GOT3 (cell line): ENCODE data around the gene MRPS31.
"Not testable (repeated sequence)": the region's sequence is repeated elsewhere in the genome, so short reads cannot be mapped to it uniquely, and the experiment has no call there.

Source experiments
- DNase-seq: peaks from one replicate; lab custom pipeline; 2025; ENCODE audit warnings: mixed read lengths; lab: John Stamatoyannopoulos, UW

The MRPS31 gene

DNA sequence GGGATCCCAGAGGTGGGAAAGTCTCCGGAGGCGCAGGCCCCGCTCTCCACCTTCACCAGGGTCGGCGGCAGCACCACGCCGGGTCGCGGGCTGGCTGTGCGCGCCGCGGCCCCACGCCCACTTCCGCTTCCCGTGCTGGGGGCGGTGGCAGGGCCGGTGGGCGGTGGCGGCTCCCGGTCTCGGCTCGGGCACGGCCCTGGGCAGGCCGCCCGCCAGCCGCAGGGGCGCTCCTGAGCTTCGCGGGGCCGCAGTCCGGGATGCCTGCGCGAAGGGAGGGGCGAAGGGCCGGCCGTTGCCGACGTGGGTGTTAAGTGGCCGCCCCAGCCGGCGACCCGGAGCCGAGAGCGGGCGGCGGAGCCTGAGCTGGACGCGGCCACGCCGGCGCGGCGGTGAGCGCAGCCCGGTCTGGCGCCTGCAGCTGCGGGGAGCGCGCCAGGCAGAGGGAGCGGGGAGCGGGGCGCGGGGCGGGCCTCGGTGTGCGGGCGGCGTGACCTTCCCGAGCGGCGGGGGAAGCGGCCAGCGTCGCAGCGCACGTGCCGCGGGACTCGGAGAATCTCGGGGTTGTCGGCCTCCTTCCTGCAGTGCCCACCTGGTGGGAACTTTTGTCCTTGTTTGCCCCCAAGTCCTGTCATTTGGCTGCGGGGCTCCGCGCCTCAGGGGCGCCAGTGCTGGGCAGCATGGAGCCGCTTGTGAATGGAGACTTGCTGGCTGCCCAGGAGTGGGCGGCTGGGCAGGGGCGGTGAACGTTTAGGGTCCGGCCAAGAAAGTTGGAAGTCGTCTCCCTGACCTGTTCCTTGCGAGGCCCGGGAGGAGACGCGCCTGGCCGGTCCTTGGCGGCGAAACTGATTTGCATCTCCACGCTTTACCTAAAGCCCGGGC lies 18.5 kb upstream of the MRPS31 start, which contains the start of gene SLC25A15:
SLC25A15 (plus strand) TSS at position 337 of the 879 bp plus-strand sequence. CDS start 3,616 bp downstream, outside the sequence.
- DNase-seq = peak; percentile 25

- not testable (repeated sequence) for DNase-seq
Measured at GRCh38 chr13:40788540-40789274, 17.7 kb upstream of the MRPS31 start.

DNA sequence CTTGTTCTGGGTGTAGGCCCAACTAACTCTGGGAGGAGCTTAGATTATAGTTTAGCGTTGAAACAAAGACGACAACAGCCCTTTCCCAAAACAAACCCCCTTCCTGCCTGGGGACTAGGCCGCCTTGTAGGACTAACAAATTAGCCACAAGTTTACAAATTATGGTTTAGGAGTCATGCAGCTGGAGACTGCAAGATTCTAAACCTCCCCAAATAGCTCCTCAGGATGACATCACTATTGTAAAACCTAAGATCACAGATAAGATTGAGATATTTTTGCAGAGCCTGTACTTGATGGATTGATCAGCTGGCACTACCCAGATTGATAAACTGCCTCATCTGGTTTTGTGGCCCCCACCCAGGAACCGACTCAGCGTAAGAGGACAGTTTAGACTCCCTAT lies 16.1 kb upstream of the MRPS31 start:
- DNase-seq = no peak

GRCh38 chr13:40786568-40786996 lies 15.6 kb upstream of the MRPS31 start:
- DNase-seq = no peak

DNA sequence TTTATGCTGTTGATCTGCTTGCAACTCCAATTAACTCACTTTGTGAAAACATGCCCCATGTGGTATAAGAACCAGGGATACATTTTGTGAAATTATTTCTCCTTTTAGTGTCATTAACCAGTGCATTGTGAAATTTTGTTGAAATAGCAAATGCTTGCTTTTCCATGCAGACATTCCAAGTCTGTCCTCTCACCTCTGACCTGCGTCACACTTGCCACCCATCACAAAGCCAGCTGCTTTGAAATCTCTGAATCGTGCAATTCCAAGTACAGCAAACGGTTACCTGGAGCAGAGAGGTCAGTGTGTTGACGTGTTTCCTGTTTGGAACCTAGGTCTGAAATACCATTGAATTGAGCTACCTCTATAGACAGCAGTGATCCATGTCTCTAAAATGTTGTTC lies 13.6 kb upstream of the MRPS31 start:
- no peak for DNase-seq

DNA sequence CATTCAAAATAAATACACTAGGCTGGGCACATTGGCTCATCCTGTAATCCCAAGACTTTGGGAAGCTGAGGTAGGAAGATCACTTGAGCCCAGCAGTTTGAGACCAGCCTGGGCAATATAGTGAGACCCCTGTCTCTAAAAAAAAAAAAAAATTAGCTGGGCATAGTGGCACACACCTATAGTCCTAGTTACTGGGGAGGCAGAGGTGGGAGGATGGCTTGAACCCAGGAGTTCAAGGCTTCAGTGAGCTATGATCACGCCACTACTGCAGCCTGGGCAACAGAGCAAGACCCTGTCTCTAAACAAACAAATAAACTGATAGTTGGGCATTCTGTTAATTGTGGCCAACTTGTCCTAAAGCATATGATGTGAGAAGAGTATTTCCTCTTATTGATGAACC lies 12.0 kb upstream of the MRPS31 start:
- not testable (repeated sequence) for DNase-seq

DNA sequence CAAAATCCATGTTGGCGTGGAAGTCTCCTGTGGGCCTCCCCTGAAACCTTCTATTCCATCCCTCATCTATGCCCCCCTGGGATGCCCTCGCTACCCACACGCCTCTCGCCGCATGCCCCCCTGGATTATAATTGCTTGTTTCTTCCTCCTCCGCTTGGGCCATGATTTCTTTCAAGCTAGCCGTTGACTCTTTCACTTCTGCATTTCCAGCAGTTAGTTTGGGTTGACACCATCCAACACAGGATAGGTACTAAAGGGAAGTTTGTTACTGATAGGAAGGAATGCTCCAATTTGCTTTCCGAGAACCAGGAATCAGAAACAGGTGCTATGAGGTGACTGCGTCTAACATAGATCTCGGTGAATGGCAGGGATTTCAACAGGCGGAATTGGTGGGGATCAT lies 10.7 kb upstream of the MRPS31 start:
- no peak for DNase-seq

GRCh38 chr13:40780822-40781401 lies 9.9 kb upstream of the MRPS31 start:
- no peak for DNase-seq

- no peak for DNase-seq
Measured at GRCh38 chr13:40779796-40780285, 8.9 kb upstream of the MRPS31 start.

DNA sequence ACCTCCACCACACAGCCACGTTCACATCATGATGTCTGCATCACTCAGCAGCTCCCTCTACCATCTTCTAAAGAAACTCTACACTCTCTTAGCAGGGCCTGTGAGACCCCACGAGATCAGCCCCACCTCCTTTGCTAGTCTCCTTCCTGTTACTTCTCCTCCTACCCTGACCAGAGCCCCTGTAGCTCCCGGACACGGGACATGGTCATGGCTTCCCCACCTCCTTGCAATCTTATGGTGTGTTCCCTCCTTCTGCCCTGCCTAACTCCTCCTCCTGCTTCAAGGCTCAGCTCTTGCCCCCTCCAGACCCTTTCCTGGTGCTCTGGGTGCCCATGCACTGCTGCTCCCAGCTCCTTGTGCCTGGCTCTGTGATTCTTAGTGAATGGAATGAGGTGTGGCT lies 8.1 kb upstream of the MRPS31 start:
- no peak for DNase-seq

DNA sequence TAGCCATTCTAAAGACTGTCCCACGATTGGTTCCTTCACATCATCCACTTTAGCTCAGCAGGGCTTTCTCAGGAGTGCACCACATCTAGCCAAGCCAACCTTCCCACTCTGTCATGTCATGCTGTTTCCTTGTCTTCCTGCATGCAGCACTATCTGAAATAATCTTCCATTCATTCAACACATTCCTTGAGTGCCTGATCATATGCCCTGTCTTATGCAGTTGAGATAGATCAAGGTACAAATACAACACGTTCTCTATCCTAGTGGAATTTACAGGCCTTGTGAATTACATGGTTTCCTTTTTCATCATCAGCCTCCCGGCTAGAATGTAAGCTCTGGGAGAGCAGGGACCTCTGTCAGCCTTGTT lies 6.8 kb upstream of the MRPS31 start:
- DNase-seq = no peak

GRCh38 chr13:40777166-40777808 lies 6.3 kb upstream of the MRPS31 start:
- DNase-seq = no peak

DNA sequence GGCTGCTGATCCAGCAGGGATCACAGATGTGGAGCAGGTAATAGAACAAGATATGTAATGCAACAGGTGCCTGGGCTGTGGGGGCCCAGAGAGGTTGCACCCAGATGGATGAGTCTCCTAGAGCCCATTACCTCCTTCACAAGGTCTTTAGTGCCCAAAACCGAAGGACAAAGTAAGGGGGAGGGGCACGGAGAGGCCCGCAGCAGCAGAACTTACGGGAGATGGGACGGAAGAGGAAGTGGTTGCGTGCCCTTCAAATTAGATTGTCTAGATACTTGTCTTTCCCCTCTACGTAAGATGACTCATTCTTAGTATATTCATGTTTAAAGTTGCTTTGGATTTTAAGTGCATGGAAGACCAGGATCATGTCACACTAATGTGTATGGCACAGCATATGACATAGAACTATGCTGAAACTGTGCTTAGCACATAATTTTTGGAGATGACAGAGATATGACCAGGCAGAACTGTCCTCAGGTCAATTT lies 5.7 kb upstream of the MRPS31 start:
- DNase-seq = no peak

- no peak for DNase-seq
Measured at GRCh38 chr13:40776232-40776631, 5.2 kb upstream of the MRPS31 start.

GRCh38 chr13:40774672-40775071 lies 3.7 kb upstream of the MRPS31 start:
- DNase-seq = no peak

- DNase-seq = no peak
Measured at GRCh38 chr13:40772765-40773473, 1.9 kb upstream of the MRPS31 start.

- no peak for DNase-seq
Measured at GRCh38 chr13:40770609-40770933, 419 bp downstream of the MRPS31 start.

DNA sequence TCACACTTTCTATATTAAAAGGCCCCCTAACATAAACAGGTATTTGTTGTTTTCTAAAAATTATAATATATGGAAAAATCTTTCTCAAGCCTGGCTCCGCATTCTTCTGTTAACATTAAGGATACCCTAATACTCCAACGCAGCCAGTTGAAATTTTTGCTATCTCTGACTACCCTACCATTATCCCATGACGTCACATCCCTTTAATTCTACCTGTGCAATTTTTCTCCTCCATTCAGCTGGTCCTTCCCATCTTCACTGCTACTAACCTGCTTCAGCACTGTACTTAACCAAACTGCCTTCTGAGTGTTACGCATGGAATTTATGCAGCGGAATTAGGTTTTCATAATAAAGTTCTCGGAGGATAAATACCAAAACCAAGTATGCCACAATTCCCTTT lies 1.0 kb downstream of the MRPS31 start:
- DNase-seq = no peak

GRCh38 chr13:40765602-40766001 lies 5.4 kb downstream of the MRPS31 start:
- no peak for DNase-seq

DNA sequence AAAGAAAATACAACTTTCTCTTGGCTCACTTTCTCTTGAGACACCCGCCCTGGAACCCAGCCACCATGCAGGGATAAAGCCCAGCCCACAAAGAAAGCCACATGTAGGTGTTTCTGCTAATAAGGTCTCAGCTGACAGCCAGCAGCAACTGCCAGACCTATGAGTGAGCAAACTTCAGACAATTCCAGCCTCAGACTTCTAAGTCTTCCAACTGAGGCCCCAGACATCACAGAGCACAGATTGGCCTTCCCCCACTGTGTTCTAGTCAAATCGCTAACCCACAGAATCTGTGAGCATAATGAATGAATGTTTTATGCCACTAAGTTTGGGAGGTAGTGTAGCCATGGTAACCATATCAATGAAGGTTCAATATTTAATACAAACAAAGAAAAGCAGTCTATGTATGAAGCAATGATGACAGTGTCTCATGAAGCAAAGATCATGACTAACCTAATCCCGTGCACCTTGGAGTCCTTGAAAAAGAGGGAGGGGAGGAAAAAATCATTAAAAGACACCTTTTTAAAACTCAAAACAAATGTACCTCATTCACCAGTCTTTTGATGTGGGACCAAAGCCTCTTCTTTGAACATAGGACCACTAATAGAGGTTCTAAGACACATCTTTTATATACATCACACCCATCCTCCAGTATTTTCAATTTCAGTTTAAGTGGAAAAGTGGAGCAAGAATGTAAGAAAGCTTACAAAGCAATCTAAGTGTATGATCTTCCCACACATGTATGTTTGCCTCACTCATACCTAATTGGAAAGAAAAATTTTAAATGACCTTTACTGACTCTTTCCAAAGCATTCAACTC lies 6.2 kb downstream of the MRPS31 start:
- DNase-seq = no peak

- no peak for DNase-seq
Measured at GRCh38 chr13:40762849-40763248, 8.1 kb downstream of the MRPS31 start.
